Astrocyte of the hippocampus (primary cell): ENCODE measurements around the gene GRIK1.
"Not testable (repeated sequence)": the region's sequence is repeated elsewhere in the genome, so short reads cannot be mapped to it uniquely, and the experiment has no call there.

Experiments
- DNase-seq: peaks from one replicate; pipeline ENCODE4 v3.0.0; 2011; ENCODE audit warnings: low read depth, low spot score

The GRIK1 gene

DNA sequence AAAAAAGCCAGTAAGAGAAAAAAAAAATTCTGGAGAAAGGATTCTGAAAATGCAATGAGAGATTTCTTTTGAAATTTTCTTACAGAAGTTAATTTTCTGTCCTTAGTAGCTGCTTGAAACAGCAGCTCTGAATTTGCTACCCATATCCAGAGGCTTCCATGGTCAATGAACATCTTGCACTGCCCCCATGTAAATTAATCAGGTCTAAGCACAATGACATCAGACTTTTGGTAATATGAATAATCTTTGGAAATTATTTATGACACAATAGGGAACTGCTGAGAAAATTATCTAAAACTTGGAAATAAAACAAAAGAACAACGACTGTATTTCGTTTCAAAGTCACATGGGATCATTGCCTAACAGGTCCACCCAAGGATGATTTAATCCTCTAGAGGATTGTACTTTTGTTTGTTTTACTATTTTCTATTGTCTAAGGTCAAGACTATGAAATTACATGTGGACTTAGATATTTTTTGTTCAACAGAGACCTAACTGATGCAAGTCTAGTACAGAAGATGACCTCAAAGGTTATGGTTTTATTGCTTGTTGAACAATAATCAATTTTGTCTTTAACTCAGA, 328.9 kb downstream of the GRIK1 start:
- DNase-seq, result no peak

DNA sequence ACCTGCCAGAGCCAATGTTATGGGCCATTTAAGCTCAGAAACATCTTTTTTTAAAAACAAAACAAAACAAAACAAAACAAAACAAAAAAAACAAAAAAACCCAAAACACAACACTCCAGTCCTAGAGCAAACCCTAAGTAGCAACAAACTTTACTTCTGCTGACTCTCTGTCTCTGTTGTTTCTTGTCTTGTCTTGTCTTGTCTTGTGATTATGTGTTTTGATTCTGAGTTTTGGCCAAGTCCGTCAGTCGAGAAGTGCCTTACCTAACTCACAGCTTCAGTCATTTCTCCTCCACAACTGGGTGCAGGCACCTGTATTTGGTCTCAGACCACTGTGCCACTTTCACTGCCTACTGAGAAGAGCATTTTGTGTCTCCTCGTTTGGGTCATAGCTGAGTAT, 333.2 kb downstream of the GRIK1 start:
- no peak for DNase-seq

DNA sequence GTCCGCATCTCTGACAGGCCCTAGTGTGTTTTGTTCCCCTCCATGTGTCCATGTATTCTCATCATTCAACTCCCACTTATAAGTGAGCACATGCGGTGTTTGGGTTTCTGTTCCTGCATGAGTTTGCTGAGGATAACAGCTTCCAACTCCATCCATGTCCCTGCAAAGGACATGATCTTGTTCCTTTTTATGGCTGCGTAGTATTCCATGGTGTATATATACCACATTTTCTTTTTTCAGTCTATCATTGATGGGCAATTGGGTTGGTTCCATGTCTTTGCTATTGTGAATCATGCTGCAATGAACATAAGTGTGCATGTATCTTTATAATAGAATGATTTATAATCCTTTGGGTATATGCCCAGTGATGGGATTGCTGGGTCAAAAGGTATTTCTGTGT, 334.6 kb downstream of the GRIK1 start:
- not testable (repeated sequence) for DNase-seq

DNA sequence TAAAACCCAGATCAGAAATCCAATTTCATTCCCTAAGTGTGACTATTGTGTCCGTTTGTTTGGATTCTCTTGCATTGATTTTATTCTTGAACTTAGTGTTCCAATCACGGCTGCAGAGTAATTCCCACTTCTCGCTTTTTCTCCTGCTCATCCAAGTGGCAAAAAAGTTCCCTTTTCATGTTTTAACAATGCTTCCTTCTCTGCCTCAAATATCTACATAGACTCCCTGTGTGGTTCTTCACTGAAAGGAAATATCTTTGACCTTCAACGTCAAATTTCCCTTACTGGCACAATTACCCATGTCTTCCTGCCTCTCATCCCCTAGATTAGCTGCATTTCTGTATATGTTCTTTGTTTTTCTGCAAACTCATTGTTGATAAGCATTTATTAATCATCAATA, 335.7 kb downstream of the GRIK1 start:
- DNase-seq, result no peak

DNA sequence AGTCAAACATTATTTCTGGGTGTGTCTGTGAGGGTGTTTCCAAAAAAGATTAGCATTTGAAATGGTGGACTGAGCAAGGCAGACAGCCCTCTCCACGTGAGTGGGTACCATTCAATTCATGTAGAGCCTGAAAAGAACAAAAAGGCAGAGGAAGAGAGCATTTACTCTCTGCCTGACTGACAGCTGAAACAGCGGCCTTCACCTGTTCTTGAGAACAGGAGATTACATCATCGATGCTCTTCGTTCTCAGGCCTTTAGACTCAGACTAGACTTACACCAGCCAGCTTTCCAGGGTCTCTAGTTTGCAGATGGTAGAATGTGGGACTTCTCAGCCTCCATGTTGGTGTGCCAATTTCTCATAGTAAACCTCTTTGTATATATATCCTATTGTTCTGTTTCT, 338.7 kb downstream of the GRIK1 start:
- no peak for DNase-seq

DNA sequence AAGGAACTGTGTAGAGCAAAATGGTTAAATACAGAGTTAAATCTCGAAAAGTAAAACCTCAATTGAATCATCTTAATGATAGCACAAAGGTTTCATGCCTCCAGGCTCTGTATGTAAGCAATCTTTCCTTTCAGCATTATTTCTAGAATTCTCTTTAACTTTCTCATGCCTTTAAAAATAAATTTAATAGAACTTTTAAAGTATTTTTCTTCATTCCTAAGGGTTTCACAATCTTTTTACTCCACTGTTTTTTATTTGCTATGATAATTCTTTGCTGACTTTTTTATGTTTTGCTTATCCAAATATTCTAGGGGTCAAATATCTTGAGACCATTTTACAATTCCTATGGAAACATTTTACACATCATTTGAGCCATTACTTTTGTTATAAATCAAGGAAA, 353.1 kb downstream of the GRIK1 start:
- DNase-seq, result no peak

DNA sequence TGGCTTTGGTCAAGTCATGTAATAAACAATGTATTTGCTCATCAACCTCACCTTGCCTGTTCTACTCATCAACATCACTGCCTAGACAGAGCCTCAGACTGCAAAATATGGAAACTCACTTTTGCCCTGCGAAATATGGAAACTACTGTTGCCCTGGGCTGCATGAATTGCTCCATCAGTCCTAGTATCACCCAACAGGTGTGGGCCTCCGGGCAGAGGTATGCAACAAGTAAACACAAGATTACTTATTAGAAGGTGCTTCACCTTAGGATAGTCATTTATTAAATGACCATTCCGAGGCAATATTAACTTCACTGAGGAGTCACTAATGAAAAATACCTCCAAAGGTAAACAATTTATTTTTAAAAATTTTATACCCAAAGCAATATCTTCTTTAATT, 354.3 kb downstream of the GRIK1 start:
- DNase-seq, result no peak

DNA sequence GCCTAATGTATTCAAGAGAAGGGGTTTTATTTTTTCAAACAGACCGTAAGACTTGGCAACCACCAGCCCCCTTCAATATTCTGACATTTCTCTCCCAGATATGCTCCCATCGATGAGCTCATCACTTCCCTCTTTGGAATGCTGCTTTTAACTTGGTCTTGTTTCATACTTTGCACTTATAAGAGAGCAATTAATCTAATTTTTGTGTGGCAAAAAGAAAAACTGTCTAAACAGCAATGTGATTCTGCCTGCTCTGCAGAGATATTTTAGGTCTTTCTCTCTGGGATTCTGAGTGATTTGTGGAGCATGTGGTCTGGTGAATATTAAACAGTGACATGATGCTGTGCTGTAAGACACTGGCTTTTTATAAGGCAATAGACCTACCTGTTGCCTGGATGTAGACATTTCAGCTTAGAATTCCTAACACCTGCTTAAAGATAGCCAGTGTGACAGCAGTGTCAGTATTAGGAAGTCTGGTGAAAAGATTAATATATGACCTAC, 356.3 kb downstream of the GRIK1 start:
- no peak for DNase-seq

DNA sequence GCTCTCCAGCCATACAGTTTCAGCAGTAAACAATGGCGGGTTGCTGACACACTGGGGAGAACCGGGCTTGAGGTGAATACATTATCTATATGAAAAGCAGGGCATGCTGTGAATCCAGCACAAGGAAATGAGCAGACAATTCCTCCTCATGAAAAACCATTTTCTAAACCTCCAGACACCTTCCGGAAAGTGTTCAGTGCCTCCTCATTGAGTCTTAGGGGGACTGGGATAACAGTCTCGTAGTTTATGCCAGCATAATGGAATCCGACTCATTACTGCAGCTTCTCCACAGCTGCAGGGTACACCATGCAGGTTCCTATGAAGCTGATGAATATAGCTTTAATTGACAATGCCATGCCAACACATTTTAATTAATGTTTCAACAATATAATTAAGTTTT, 356.9 kb downstream of the GRIK1 start:
- DNase-seq, result peak; percentile 3

DNA sequence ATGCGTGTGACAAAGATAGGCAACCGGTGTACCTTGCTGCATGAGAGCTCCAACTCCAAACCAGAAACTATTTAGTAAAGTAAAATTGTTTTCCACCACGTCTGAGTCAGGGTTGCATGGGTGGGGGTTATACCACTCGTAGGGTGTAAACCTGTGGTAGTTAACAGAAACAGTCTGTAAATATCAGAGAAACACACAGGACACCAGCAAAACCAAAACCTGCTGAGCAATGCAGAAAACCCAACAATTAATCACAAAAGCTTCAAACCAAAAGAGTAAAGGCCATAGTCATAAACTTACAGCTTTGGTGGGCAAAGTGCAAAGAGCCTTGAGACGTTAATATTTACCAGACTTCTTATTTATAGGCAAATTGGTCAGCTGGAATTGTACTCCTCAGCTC, 358.4 kb downstream of the GRIK1 start:
- no peak for DNase-seq

DNA sequence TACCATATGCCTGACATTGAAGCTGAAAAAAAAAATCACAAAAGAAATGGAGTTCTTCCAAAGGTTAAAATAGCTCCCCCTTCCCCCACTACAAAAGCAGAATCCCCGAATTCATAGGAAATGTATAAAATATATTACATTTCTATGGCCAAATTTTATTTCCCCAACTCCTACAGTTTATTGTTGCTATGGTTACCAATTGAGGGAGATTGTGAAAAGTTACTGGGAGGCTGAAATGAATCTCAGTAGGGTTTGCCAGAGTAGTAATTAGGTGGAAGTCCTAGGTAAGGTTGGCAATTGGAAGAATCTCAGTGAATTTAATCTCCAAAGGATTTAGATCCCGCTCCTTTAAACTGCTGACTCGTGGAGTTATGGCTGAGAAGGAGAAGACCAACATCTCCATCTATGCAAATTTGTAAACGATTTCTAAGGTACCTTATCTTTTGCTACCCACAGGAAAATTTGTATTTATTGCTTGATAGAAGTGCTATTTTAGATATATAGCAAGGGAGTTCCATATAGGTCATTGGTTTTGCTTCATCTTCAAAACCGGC, 359.0 kb downstream of the GRIK1 start:
- DNase-seq, result no peak

DNA sequence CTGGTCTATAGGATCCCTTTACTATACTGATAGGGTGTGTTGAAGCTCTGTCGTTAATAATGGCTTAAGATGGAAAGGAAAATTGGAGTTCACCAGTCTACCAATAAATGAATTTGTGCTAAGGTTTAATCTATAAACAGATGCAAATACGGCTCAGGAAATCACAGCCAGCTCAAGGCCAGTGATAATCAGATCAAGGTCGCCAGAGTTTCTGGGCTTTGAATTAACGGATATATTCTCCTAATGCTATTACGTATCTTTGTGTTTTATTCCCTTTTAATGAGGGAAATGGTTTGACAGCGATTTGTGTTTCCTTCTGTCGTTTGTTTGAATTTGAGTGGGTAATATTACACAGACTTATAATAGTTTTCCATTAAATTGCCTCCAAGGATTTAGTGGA, 361.5 kb downstream of the GRIK1 start:
- no peak for DNase-seq

DNA sequence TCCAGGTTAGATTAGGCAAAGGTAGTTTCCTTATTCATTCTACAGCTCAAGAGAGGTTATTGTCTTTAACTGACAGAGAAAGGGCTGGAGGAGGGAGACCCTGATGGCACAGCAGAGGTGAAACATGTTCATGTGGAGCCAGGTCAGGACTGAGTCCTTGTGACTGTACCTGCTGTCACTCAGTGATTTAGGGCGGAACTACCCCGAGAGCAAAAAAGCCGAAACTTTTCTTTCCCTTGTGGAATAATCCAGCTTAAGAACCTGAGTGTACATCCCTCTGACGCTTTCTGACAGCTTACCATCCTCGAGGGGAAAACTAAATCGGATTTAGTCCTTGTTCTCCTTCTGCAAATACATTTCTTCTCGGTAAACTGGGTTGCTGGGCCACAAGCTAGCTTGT, 367.8 kb downstream of the GRIK1 start:
- DNase-seq, result no peak

DNA sequence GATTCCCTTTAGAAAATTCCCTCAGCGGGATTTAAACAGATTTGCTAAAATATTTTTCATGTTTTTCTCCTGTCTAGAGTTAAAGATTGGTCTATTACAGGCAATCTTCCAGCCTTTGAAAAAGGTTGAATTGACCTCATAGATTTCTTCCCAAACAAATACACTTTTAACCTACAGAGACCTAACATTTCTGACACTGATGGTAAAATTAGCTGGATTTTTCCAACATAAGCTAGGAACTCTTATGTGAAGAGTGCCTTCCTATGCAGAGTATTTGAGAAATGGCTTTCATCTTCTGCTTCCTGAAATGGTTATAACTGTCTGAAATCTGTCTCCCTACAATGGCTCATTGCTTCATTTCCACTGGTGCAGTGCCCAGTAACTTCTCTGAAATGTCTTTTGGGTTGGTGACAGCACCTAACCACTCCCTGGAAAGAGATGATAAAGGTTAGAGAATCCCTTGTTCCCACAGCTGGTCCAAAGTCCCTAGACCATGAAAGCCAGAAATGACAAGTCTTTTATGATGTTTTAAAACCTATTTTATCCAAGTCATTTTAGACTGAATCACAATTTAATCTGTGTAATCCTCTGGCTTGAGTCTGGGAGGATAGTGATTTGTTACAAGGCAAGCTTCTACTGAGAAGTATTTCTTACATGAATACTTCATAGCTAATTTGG, 371.6 kb downstream of the GRIK1 start:
- DNase-seq, result no peak

DNA sequence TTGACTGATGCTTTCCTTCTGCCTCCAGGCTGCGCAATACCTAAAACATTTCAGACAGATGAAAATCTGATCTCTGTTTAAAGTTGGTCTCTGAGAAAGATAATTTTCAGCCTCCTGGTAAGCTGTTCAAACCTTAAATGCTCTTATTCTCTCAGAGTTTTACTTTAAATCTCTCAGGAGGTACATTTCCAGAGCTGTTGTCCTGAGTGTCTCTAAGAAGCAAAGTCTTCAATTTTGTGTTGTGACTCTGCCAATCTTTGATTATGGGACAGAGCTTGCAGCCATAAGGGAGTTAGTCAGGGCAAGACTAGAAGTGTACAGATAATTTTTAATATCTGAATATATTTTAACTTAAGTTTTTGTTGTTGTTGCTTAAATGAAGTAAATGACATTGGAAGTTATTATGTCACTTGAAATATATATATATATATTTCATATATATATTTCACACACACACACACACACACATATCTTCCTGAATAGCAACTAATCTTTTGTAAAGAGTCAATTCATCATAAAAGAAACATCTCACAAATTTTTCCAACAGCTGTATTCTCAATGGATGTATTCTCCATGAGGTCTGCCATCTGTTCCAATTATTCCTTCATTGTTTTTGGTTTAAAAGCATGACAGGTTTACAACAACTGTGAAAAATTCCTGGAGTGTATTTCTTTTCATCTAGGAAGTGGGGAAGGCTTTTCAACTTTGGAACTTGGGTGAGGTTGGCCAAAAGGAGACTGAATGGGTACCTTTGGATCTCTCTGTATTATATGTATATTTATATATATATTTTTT, 381.7 kb downstream of the GRIK1 start:
- no peak for DNase-seq

DNA sequence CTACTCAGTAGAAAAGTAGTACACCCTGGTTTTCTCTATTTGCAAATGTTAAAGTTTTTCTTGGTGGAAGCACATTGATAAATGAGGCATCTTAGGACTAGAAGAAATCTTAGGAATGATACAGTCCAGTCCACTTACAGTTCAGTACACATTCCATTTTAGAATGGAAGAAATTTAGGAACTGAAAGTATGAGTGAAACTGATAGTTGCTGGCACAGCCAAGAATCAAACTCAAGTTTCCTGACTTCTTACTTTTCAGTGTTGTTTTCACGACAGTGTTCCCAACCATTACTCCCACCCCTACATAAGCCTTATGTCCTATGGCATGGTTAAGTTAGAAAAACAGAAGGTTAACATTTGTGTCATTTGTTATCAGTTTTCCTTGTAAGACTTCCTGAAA, 382.6 kb downstream of the GRIK1 start:
- no peak for DNase-seq

DNA sequence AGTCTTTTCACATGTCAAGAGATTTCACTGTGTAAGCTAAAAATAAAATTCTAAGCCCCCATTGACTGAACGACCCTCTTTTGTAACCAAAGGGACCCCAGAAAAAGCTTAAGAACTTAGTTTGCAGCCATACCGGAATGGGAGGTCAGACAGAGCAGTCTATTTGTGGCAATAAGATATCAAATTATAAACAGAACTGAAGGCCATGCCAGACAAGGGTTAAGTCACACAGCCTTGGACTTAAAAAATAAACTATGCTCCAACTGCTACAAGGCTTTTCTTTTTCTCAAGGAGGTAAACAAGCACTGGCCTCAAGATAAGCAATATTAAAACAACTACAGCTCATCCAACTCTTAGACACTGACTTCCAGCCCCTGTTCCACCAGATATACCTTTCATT, 384.2 kb downstream of the GRIK1 start:
- DNase-seq, result no peak

DNA sequence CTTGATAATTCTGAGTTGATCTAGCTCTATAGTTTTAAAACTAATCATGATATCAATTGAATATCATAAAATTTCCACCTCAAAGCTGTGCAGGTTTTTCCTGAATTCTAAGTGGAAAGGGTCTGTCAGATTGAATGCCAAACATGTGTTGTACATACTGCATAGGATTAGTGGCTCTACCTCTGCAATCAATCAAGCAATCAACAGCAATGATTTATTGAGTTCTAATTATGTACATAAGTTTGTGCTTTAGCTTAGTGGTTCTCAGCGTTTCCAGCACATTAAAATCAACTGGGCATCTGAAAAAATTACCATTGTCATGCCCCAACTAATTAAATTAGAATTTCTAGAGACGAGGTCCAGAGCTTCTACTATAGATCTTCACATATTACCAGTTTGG, 389.6 kb downstream of the GRIK1 start:
- DNase-seq, result no peak

DNA sequence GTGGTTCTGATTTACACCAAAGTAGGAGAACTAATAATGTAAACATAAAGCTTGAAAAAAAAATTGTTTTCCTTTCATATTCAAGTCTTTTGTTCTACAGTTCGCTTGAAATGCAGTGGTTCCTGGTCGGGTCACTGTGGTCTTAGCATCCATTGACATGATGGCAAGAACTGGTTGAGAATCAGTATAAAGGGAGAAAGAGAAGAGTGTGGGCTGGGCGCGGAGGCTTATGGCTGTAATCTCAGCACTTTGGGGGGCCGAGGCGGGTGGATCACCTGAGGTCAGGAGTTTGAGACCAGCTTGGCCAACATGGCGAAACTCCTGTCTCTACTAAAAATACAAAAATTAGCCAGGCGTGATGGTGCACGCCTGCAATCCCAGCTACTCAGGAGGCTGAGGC, 390.2 kb downstream of the GRIK1 start:
- DNase-seq, result no peak

DNA sequence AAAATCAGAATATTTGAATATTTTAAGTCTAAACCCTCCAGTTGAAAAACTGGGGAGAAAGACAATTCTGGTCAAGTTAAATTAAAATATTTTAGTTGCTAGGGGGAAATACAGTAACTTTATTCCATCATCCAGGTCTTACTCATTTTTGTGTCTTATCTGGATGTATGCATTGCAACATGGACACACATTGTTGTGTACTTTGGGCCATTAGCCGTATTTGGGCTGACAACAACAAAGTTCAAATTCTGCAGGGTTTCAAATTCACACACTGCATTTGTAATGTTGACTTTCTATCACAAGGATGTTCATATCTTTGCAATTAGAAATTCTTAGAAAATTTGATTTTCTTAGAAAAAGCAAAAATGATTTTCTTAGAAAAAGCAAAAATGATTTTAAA, 391.8 kb downstream of the GRIK1 start:
- no peak for DNase-seq

DNA sequence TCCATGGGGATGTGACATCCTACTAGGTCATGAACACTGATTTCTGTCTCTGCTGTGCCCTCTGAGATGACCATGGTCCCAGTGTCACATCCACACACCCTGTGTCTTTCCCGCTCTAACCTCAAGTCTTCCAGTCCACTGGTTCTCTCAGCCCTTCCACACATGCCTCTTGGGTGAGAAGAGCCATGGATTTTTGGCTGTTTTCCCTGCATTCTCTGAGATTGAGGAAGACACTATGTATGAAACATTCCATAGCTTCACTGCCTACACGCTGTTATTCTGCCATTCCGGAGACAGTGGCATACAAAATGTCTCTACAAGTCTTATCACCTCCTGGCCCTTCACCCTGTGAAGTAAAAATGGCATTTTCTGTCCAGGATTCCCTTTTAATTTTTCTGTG, 393.7 kb downstream of the GRIK1 start:
- no peak for DNase-seq

DNA sequence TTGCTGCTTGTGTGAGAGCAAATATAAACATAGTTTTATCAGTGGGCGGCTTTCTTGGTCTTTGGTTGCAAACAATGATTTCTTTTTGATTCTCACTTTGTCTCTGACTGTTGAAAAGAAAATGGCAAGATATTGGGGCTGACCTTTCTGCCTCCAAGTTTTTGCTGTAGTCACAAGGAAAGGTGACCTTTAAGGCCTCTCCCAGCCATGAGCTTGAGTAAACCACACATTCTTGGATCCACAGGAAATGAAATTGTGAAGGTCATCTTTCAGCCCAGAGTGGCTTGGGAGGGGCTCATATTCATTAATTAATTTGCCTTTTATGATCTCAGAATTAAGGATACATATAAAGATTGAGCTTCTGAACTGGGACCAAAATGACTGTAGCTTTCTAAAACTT, 399.5 kb downstream of the GRIK1 start:
- no peak for DNase-seq

DNA sequence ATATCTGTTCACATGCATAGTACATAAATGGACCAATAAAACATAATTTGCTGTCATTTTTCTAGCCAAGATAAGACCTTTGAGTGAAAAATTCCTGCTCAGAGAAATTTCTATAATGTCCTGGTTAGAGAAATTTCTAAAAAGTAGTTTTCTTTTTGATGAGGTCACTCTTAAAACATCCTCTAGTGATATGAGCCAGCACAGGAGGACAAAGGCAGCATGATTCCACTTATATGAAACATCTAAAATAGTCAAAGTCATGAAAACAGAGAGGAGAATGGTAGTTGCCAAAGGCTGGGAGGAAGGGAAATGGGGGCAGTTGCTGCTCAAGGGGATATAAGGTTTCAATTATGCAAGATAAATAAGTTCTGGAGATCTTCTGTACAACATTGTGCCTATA, 401.7 kb downstream of the GRIK1 start:
- peak; percentile 66 for DNase-seq
